ENCODE measurements around the gene CD93.

DNA sequence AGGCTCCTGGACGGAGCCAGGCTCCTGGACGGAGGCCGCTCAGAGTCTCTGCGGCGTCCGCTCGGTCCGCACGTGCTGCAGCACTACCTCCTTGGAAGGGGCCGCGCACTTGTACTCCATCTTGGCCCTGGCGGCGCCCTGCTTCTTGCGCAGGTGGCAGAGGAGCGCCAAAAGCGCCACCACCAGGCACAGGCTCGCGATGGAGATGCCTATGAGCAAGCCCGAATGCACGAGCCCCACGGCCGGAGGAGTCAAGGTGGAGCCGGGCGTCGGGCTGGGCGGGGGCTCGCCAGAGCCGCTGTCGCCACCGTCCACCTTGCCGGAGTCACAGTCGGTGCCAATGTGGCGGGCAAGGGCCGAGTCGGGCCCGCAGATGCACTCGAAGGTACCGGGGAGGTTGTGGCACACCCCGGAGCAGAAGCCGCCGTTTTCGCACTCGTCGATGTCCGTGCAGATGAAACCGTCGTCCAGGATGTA lies 38.3 kb downstream of the CD93 start:
- no peak for TF ChIP-seq EZH2phosphoT487 (IDR thresholded peaks at IDR 0.05; ENCODE audit: low read depth)
- TF ChIP-seq, protein P1, sequence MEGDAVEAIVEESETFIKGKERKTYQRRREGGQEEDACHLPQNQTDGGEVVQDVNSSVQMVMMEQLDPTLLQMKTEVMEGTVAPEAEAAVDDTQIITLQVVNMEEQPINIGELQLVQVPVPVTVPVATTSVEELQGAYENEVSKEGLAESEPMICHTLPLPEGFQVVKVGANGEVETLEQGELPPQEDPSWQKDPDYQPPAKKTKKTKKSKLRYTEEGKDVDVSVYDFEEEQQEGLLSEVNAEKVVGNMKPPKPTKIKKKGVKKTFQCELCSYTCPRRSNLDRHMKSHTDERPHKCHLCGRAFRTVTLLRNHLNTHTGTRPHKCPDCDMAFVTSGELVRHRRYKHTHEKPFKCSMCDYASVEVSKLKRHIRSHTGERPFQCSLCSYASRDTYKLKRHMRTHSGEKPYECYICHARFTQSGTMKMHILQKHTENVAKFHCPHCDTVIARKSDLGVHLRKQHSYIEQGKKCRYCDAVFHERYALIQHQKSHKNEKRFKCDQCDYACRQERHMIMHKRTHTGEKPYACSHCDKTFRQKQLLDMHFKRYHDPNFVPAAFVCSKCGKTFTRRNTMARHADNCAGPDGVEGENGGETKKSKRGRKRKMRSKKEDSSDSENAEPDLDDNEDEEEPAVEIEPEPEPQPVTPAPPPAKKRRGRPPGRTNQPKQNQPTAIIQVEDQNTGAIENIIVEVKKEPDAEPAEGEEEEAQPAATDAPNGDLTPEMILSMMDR (IDR thresholded peaks at IDR 0.05; ENCODE audit: low read depth, low read length) = no peak

All from OCI-LY3 (cell line).